ENCODE data around the gene KIF15. TPM values are rescaled to one million over a fixed set of nuclear protein-coding genes. Genes with fewer than 3 reads are reported as not detected.
"Not testable (repeated sequence)": the region's sequence is repeated elsewhere in the genome, so short reads cannot be mapped to it uniquely, and the experiment has no call there.

The KIF15 gene
- total RNA-seq, 2 experiments from 2014 or later: 42.1 to 45.8 TPM

DNA sequence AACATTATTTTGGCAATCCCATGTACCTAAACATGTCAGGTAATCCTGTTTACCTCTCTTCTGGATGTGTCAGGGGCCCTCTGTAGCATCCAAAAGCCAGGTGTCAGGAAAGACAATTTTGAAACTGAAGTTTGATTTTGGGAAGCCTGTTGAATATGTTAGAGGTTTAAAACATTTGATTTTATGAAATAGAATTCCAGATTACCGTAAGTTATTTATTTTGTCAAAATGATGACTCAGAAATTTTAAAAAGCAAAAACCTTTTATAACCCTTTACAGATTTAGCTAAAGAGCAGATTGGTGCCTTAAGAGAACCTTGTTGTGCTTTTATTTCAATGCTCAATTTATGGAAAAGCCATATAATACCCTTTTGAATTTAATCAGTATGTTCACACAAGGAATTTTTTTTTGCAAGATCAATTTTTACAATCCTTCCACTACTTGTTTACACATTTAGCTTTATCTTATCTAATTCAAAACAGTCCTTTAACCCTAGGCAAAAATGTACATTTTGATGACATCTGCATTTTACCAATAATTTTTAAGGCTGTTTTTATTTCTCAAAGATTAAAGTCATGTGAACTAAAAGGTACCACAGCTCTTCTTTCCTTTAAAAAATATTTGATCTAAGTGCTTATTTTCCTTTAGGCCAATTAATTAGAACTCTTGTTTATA, 10.0 kb downstream of the KIF15 start:
- intact Hi-C loops (cut with micrococcal nuclease): no loop called here
- DNase-seq: no peak
- peaks cover 3% of the 10 kb centered on the region for H3K27me3 Mint-ChIP-seq (ENCODE audit: low read depth)
- no peak overlapping the region for H3K27ac Mint-ChIP-seq
- H3K4me3 Mint-ChIP-seq: no peak overlapping the region
- no peaks in the 10 kb centered on the region for H3K4me1 Mint-ChIP-seq (ENCODE audit: low read depth)
- peaks cover 56% of the 10 kb centered on the region for H3K36me3 Mint-ChIP-seq (ENCODE audit: low read depth)
- peaks cover 31% of the 10 kb centered on the region for H3K9me3 Mint-ChIP-seq
- CTCF ChIA-PET: no interaction called here

DNA sequence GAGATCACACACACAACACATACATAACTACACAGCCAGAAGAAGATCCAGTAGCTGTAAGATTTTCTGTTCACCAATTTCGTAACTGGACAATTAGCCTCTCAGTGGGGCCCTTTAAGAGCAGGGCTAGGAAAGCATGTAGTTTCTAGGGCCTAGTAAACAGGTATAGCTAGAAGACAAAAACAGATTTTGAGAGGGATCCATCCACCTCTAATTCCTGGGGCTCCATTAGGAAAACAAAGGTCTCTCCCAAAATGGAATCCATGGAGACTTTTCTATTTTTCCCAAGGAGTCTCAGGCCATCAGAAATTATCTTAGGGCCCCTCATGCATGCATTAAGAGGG, 10.5 kb downstream of the KIF15 start:
- H3K36me3 Mint-ChIP-seq (ENCODE audit: low read depth): peaks cover 56% of the 10 kb centered on the region
- CTCF ChIA-PET: no interaction called here
- no peaks in the 10 kb centered on the region for H3K4me1 Mint-ChIP-seq (ENCODE audit: low read depth)
- no peak overlapping the region for H3K27ac Mint-ChIP-seq
- intact Hi-C loops (cut with micrococcal nuclease): no loop called here
- no peak for DNase-seq
- H3K27me3 Mint-ChIP-seq (ENCODE audit: low read depth): peaks cover 3% of the 10 kb centered on the region
- no peak overlapping the region for H3K4me3 Mint-ChIP-seq
- peaks cover 31% of the 10 kb centered on the region for H3K9me3 Mint-ChIP-seq

DNA sequence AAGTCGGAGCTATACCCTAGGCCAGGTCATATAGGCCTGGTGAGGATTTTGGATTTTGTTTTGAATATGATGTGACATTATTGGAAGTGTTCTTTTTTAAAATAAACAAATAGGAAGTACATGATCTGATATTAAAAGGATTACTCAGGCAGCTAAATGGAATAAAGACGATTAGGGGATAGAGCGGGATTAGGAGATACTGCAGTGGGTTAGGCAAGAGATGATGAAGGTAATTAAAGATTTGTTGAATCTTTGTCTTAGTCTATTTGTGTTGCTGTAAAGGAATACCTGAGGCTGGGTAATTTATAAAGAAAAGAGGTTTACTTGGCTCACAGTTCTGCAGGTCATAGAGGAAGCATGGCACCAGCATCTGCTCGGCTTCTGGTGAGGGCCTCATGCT, 21.3 kb downstream of the KIF15 start:
- intact Hi-C loops (cut with micrococcal nuclease): no loop called here
- no peaks in the 10 kb centered on the region for H3K27me3 Mint-ChIP-seq (ENCODE audit: low read depth)
- H3K4me3 Mint-ChIP-seq: no peak overlapping the region
- H3K36me3 Mint-ChIP-seq (ENCODE audit: low read depth): peaks cover 37% of the 10 kb centered on the region
- DNase-seq: no peak
- CTCF ChIA-PET: no interaction called here
- H3K9me3 Mint-ChIP-seq: no peaks in the 10 kb centered on the region
- H3K4me1 Mint-ChIP-seq (ENCODE audit: low read depth): no peaks in the 10 kb centered on the region
- H3K27ac Mint-ChIP-seq: no peak overlapping the region

DNA sequence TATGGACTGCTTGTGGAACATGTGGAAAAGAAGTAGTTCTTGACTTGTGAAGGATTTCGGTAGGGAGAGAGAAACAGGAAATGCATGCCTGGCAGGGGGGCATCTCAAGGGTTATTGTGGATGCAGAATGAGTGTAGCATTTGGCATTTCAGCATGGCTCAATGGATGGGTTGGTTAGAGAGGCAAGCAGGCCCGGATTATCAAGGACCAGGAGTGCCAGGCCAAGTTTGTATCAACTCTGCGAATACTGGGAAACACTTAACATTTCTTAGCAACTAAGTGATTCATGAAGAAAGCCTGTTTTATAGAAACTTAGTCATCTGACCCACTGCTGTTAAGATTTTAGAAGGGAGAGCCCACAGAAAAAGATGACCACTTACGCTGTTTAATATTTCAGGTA, 33.6 kb downstream of the KIF15 start:
- H3K4me1 Mint-ChIP-seq (ENCODE audit: low read depth): no peaks in the 10 kb centered on the region
- H3K4me3 Mint-ChIP-seq: no peak overlapping the region
- H3K9me3 Mint-ChIP-seq: no peaks in the 10 kb centered on the region
- H3K27me3 Mint-ChIP-seq (ENCODE audit: low read depth): no peaks in the 10 kb centered on the region
- CTCF ChIA-PET: interaction anchor here (0.6 kb wide), 1 partner anchor 164 kb away, joined by 6 read pairs; no protein-coding TSS in a partner anchor
- DNase-seq: no peak
- no peak overlapping the region for H3K27ac Mint-ChIP-seq
- intact Hi-C loops (cut with micrococcal nuclease): no loop called here
- peaks cover 49% of the 10 kb centered on the region for H3K36me3 Mint-ChIP-seq (ENCODE audit: low read depth)

DNA sequence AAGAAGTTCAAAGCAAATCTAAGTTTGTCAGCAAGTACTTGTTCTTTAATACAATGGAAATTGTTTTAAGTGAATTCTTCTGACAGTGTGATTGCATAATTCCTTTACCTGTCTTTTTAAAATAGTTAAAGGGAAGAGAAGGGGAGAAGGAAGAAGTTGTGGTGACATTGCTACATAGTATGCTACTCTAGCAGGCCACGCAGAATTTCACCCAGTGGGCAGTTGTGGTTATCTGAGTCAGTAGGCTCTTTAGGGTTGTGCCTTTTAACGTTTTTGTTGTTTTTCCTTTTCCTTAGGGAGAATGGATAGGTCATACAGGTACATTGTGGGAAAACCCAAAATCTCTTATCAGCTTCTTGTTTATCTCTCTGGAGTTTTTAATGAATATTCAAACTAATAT, 40.4 kb downstream of the KIF15 start:
- H3K4me3 Mint-ChIP-seq: no peak overlapping the region
- no peaks in the 10 kb centered on the region for H3K9me3 Mint-ChIP-seq
- intact Hi-C loops (cut with micrococcal nuclease): no loop called here
- no peak for DNase-seq
- H3K27me3 Mint-ChIP-seq (ENCODE audit: low read depth): no peaks in the 10 kb centered on the region
- H3K27ac Mint-ChIP-seq: no peak overlapping the region
- peaks cover 48% of the 10 kb centered on the region for H3K36me3 Mint-ChIP-seq (ENCODE audit: low read depth)
- CTCF ChIA-PET: no interaction called here
- H3K4me1 Mint-ChIP-seq (ENCODE audit: low read depth): no peaks in the 10 kb centered on the region

DNA sequence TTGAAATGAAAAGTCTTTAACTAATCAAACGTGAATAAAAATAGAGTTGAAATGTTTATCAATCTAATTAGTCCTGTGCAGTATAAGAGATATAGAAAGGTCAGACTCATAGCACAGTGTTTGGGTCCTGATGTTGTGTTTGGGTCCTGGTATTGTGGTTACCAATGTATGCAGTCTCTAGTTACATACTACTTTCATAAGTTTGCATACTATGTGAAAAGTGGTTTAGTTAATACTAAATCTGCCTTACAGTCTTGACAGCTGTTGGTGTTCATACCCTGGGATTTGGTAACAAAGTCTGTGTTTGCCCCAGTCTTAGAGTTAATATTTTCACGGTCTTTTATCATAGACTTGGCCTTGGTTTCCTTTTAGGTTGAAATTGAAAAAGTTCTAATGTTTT, 41.7 kb downstream of the KIF15 start:
- DNase-seq: no peak
- no peaks in the 10 kb centered on the region for H3K4me1 Mint-ChIP-seq (ENCODE audit: low read depth)
- CTCF ChIA-PET: no interaction called here
- peaks cover 45% of the 10 kb centered on the region for H3K36me3 Mint-ChIP-seq (ENCODE audit: low read depth)
- H3K4me3 Mint-ChIP-seq: no peak overlapping the region
- no peaks in the 10 kb centered on the region for H3K27me3 Mint-ChIP-seq (ENCODE audit: low read depth)
- H3K27ac Mint-ChIP-seq: no peak overlapping the region
- intact Hi-C loops (cut with micrococcal nuclease): no loop called here
- H3K9me3 Mint-ChIP-seq: no peaks in the 10 kb centered on the region

DNA sequence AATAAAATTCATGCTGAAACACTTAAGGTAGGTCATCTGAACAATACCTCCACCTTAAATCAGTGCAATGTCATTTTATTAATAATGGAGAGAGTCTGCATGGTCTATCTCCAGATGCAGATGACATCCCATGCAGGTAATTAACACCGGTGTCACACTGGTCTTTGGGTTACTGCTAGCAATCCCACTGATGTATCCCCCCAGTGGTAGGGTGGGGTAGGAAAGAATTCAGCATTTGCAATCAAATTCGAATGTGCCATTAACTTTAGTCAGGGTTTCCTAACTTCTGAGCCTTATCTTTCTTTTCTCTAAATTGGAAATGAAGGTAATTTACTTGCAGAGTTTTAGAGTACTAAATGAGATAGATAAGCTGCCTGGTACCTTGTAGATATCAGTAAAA, 44.4 kb downstream of the KIF15 start:
- no peak overlapping the region for H3K4me3 Mint-ChIP-seq
- H3K27me3 Mint-ChIP-seq (ENCODE audit: low read depth): no peaks in the 10 kb centered on the region
- H3K9me3 Mint-ChIP-seq: no peaks in the 10 kb centered on the region
- no peak for DNase-seq
- H3K4me1 Mint-ChIP-seq (ENCODE audit: low read depth): no peaks in the 10 kb centered on the region
- H3K36me3 Mint-ChIP-seq (ENCODE audit: low read depth): peaks cover 39% of the 10 kb centered on the region
- H3K27ac Mint-ChIP-seq: no peak overlapping the region
- intact Hi-C loops (cut with micrococcal nuclease): no loop called here
- CTCF ChIA-PET: interaction anchor here (0.6 kb wide), 1 partner anchor 26 kb away, joined by 3 read pairs; no protein-coding TSS in a partner anchor

DNA sequence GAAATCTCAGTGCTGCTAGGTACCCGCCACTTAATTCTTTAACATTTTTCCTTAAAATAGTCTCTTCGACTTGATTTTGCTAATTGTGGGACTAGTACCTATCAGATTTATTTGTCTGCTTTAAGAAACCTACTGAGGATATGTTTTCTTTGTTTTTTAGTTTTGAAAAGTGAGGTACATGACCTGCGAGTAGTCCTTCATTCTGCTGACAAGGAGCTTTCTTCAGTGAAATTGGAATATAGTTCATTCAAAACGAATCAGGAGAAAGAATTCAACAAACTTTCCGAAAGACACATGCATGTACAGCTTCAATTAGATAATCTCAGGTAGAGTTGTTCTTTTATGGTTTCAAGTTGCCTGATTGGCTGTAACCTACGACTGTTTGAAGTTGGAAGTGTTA, 53.2 kb downstream of the KIF15 start:
- H3K4me3 Mint-ChIP-seq: no peak overlapping the region
- H3K36me3 Mint-ChIP-seq (ENCODE audit: low read depth): peaks cover 63% of the 10 kb centered on the region
- DNase-seq: no peak
- intact Hi-C loops (cut with micrococcal nuclease): no loop called here
- no peaks in the 10 kb centered on the region for H3K27me3 Mint-ChIP-seq (ENCODE audit: low read depth)
- CTCF ChIA-PET: interaction anchor here (0.6 kb wide), 1 partner anchor 424 kb away, joined by 7 read pairs; no protein-coding TSS in a partner anchor
- peaks cover 4% of the 10 kb centered on the region for H3K9me3 Mint-ChIP-seq
- H3K27ac Mint-ChIP-seq: no peak overlapping the region
- H3K4me1 Mint-ChIP-seq (ENCODE audit: low read depth): no peaks in the 10 kb centered on the region

DNA sequence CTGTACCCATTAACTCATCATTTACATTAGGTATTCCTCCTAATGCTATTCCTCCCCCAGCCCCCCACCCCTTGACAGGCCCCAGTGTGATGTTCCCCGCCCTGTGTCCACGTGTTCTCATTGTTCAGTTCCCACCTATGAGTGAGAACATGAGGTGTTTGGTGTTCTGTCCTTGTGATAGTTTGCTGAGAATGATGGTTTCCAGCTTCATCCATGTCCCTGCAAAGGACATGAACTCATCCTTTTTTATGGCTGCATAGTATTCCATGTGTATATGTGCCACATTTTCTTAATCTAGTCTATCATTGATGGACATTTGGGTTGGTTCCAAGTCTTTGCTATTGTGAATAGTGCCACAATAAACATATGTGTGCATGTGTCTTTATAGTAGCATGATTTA, 54.7 kb downstream of the KIF15 start:
- intact Hi-C loops (cut with micrococcal nuclease); H3K9me3 Mint-ChIP-seq; H3K4me1 Mint-ChIP-seq (ENCODE audit: low read depth); H3K27me3 Mint-ChIP-seq (ENCODE audit: low read depth); CTCF ChIA-PET; DNase-seq; H3K27ac Mint-ChIP-seq; H3K4me3 Mint-ChIP-seq: not testable (repeated sequence)
- peaks cover 62% of the 10 kb centered on the region for H3K36me3 Mint-ChIP-seq (ENCODE audit: low read depth)

DNA sequence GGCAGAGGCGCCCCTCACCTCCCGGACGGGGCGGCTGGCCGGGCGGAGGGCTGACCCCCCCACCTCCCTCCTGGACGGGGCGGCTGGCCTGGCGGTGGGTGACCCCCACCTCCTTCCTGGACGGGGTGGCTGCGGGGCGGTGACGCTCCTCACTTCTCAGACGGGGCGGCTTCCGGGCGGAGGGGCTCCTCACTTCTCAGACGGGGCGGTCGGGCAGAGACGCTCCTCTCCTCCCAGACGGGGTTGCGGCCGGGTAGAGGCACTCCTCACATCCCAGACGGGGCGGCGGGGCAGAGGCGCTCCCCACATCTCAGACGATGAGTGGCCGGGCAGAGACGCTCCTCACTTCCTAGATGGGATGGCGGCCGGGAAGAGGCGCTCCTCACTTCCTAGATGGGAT, 59.6 kb downstream of the KIF15 start:
- CTCF ChIA-PET; H3K27ac Mint-ChIP-seq; intact Hi-C loops (cut with micrococcal nuclease); H3K27me3 Mint-ChIP-seq (ENCODE audit: low read depth); H3K4me1 Mint-ChIP-seq (ENCODE audit: low read depth); H3K9me3 Mint-ChIP-seq; H3K4me3 Mint-ChIP-seq; DNase-seq: not testable (repeated sequence)
- H3K36me3 Mint-ChIP-seq (ENCODE audit: low read depth): peaks cover 63% of the 10 kb centered on the region

DNA sequence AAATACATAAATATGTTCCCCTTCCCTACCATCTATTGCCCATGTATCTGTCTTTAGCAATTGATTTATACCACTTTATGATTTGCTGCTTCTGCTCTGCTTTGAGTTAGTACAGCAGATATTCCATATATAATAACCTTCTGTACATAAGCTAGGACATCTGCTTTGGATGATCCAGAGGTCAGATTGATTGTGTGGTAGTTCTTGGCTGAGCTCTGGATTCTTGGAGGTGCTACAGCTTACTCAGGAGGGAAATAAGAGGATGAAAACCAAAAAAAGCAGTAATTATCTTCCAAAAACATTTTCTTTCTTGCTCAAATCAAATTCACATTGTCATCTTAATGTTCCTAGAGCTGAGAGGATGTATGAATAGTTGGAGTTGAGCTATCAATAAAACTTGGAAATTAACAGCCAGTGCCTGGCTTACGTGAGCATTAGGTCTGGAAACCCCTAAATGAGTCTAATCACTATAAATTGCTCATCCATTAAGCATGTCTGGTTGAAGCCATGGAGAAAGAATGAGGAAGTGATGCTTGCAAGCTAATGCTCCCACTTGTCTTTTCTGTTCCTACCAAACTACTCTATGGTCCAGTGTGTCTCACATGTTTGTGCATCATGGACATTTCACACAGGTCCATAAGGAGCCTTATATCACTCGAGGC, 63.8 kb downstream of the KIF15 start:
- CTCF ChIA-PET: interaction anchor here (1.1 kb wide), 1 partner anchor 11 kb away, joined by 3 read pairs; no protein-coding TSS in a partner anchor
- H3K27ac Mint-ChIP-seq: no peak overlapping the region
- peaks cover 3% of the 10 kb centered on the region for H3K9me3 Mint-ChIP-seq
- H3K4me3 Mint-ChIP-seq: no peak overlapping the region
- no peaks in the 10 kb centered on the region for H3K27me3 Mint-ChIP-seq (ENCODE audit: low read depth)
- H3K4me1 Mint-ChIP-seq (ENCODE audit: low read depth): no peaks in the 10 kb centered on the region
- intact Hi-C loops (cut with micrococcal nuclease): no loop called here
- no peak for DNase-seq
- peaks cover 52% of the 10 kb centered on the region for H3K36me3 Mint-ChIP-seq (ENCODE audit: low read depth)

DNA sequence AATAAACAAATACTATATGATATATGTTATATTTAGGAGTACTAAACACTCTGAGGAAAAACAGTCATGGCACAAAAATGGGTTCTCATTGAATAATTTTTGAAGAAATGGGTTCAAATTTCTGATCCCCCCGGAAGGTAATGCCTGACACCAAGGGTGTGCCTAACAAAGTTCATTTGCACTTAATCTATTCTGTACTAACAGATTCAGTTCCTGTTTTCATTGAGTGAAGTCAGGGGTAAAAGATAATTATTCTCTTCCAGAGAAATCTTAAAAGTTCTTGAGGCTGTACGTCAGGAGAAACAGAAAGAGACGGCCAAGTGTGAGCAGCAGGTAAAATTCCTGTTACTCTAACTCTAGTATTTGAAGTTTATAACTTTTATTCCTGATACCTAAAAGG, 65.6 kb downstream of the KIF15 start:
- H3K4me3 Mint-ChIP-seq: no peak overlapping the region
- H3K9me3 Mint-ChIP-seq: peaks cover 3% of the 10 kb centered on the region
- intact Hi-C loops (cut with micrococcal nuclease): no loop called here
- H3K27ac Mint-ChIP-seq: no peak overlapping the region
- DNase-seq: no peak
- CTCF ChIA-PET: interaction anchor here (0.6 kb wide), 1 partner anchor 8 kb away, joined by 3 read pairs; no protein-coding TSS in a partner anchor
- no peaks in the 10 kb centered on the region for H3K27me3 Mint-ChIP-seq (ENCODE audit: low read depth)
- H3K4me1 Mint-ChIP-seq (ENCODE audit: low read depth): no peaks in the 10 kb centered on the region
- peaks cover 55% of the 10 kb centered on the region for H3K36me3 Mint-ChIP-seq (ENCODE audit: low read depth)

DNA sequence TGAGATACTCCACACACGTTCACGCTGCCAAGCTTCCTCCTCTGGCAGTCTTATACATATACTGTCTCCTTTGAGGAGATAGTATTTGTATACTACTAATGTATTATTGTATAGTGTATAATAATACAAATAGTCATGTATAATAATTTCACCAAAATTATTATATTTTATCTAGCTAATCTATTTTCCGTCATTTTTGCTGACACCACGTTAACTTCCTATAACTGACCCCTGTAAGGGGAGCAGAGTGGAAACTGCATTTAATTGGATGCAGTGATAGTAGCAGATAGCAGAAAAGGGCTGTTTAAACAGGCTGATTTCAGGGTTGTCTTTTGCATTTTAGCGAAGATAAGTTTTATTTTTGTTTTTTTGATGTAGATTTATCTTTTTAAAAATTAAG, 69.6 kb downstream of the KIF15 start:
- DNase-seq: no peak
- peaks cover 3% of the 10 kb centered on the region for H3K9me3 Mint-ChIP-seq
- H3K36me3 Mint-ChIP-seq (ENCODE audit: low read depth): peaks cover 45% of the 10 kb centered on the region
- CTCF ChIA-PET: interaction anchor here (0.9 kb wide), 1 partner anchor 21 kb away, joined by 3 read pairs; no protein-coding TSS in a partner anchor
- intact Hi-C loops (cut with micrococcal nuclease): no loop called here
- no peaks in the 10 kb centered on the region for H3K27me3 Mint-ChIP-seq (ENCODE audit: low read depth)
- no peak overlapping the region for H3K27ac Mint-ChIP-seq
- no peaks in the 10 kb centered on the region for H3K4me1 Mint-ChIP-seq (ENCODE audit: low read depth)
- no peak overlapping the region for H3K4me3 Mint-ChIP-seq

Measured in activated naive CD4-positive, alpha-beta T cell treated with anti-CD3 and anti-CD28 coated beads for 36 hours (primary cell).